ENCODE data around the gene PACSIN2.

DNA sequence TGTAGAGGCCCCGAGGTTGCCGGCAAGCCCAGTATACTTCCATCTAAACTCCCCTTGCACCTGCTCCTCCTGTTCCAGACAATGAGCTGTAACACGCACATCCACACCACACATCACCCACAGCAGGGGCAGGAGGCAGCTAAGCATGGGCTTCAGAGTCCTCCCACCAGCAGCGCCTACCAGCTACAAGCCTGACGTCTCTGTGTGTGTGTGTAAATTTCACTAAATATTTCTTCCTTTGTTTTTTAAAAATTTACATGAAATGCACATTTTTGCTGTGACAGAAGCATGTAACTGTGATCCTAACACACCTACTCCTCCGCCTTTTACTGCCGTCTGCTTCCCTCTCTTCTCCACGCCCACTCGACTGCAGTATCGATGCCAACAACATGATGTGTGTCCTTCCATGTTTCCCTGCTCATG is 29.4 kb upstream of the PACSIN2 start:
- no peak for TF ChIP-seq RFX3 (CRISPR knock-in tag; IDR thresholded peaks at IDR 0.05)
- no peak for TF ChIP-seq EZH2 (conservative IDR thresholded peaks at IDR 0.05; ENCODE audit: low read depth, low read length)
- no peak for TF ChIP-seq NFE2 (CRISPR knock-in tag; IDR thresholded peaks at IDR 0.05)
- TF ChIP-seq ZMYM4 (CRISPR knock-in tag; IDR thresholded peaks at IDR 0.05): no peak
- no peak for TF ChIP-seq IRF2 (CRISPR knock-in tag; IDR thresholded peaks at IDR 0.05)
- TF ChIP-seq MAZ (IDR thresholded peaks at IDR 0.05; ENCODE audit: borderline replicate concordance, low read depth, low read length): no peak
- TF ChIP-seq MAZ (CRISPR knock-in tag; IDR thresholded peaks at IDR 0.05; ENCODE audit: low read depth): no peak
- no peak for TF ChIP-seq ZNF18 (CRISPR knock-in tag; IDR thresholded peaks at IDR 0.05; ENCODE audit: insufficient replicate concordance)
- TF ChIP-seq YEATS4 (CRISPR knock-in tag; IDR thresholded peaks at IDR 0.05; ENCODE audit: borderline replicate concordance): no peak
- TF ChIP-seq HDAC6 (IDR thresholded peaks at IDR 0.05; ENCODE audit: low read depth, low read length): no peak
- TF ChIP-seq, protein P1, sequence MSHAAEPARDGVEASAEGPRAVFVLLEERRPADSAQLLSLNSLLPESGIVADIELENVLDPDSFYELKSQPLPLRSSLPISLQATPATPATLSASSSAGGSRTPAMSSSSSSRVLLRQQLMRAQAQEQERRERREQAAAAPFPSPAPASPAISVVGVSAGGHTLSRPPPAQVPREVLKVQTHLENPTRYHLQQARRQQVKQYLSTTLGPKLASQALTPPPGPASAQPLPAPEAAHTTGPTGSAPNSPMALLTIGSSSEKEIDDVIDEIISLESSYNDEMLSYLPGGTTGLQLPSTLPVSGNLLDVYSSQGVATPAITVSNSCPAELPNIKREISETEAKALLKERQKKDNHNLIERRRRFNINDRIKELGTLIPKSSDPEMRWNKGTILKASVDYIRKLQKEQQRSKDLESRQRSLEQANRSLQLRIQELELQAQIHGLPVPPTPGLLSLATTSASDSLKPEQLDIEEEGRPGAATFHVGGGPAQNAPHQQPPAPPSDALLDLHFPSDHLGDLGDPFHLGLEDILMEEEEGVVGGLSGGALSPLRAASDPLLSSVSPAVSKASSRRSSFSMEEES (CRISPR knock-in tag; IDR thresholded peaks at IDR 0.05): no peak
- no peak for TF ChIP-seq TFAP4 (IDR thresholded peaks at IDR 0.05; ENCODE audit: borderline replicate concordance, low read depth)
- no peak for TF ChIP-seq ZNF839 (CRISPR knock-in tag; IDR thresholded peaks at IDR 0.05; ENCODE audit: borderline replicate concordance)
- no peak for TF ChIP-seq ZNF777 (CRISPR knock-in tag; IDR thresholded peaks at IDR 0.05)
